HEK293T (cell line): Measurements from ENCODE around the gene AMY1C.
"Not testable (repeated sequence)": the region's sequence is repeated elsewhere in the genome, so short reads cannot be mapped to it uniquely, and the experiment has no call there.

ENCODE experiments used
- BHLHE40 ChIP-seq: fragments of 450-650 bp; IDR thresholded peaks from 2 replicates; pipeline ENCODE4 v1.6.1; 2016; ENCODE audit warnings: mild to moderate bottlenecking, moderate library complexity, borderline replicate concordance
- HDGF ChIP-seq: fragments of 450-650 bp; IDR thresholded peaks from 2 replicates; pipeline ENCODE4 v1.6.1; 2017; ENCODE audit warnings: antibody characterized with exemption, borderline replicate concordance
- ZNF384 ChIP-seq: fragments of 450-650 bp; IDR thresholded peaks from 2 replicates; pipeline ENCODE4 v1.6.1; 2016

GRCh38 chr1:103735334-103735733, 14.4 kb upstream of the AMY1C start:
- not testable (repeated sequence) for TF ChIP-seq HDGF, BHLHE40, ZNF384
